Measurements from ENCODE around the gene DLG2. TPM values are rescaled to one million over a fixed set of nuclear protein-coding genes. Genes with fewer than 3 reads are reported as not detected.
"Not testable (repeated sequence)": the region's sequence is repeated elsewhere in the genome, so short reads cannot be mapped to it uniquely, and the experiment has no call there.

Gene DLG2
- total RNA-seq, 1 donor from 2014 or later, result 7.2 TPM

DNA sequence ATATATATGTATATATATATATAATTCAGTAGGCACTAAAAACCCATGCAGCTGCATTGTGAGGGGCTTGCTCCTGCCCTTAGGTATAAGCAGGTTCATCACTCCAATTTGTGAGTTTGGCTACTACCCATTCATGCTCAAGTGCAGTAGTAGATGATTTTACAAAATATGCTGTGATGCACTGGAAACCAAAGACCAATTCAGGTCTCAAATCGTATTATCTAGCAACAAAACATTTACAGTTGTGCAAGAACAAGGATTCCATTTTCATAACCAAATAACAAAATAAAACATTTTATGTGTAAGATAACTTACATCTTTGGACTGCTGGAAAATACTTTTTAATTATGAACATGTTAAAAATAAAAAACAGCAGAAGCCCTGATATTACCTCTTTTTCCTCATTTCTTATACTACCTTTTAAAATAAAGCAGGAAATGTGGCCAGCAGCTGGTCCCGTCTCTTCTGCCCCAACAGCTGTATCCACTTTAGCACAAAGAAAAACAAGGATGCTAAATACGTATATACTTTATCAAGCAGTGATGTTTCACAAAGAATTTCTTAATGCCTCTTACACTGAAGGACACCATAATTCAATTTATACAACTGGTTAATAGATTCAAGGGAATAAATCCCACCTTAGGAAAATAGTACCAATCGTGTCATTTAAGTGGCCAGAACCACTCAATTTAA lies 35.0 kb upstream of the DLG2 start:
- no peak for ATAC-seq
- peaks cover 52% of the 10 kb centered on the region for H3K36me3 ChIP-seq

DNA sequence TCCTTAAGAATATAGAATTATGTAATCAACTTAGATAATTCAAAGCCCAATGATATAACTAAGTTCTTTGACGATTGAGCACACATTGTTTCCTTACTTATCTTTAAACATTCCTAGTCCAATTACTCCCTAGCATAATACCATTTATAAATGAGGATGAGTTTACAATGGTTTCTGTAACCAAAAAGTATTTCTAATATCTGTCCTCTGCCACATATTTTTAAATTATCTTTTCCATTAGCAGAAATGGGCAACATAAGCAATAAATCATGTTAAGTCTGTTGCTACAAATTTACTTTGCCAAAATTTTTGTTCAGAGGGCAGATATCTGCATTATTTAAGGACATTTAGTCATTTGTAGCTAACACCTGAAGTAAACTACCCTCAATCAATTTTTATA lies 31.0 kb upstream of the DLG2 start:
- H3K9me3 ChIP-seq, result no peaks in the 10 kb centered on the region
- TF ChIP-seq, protein P1, sequence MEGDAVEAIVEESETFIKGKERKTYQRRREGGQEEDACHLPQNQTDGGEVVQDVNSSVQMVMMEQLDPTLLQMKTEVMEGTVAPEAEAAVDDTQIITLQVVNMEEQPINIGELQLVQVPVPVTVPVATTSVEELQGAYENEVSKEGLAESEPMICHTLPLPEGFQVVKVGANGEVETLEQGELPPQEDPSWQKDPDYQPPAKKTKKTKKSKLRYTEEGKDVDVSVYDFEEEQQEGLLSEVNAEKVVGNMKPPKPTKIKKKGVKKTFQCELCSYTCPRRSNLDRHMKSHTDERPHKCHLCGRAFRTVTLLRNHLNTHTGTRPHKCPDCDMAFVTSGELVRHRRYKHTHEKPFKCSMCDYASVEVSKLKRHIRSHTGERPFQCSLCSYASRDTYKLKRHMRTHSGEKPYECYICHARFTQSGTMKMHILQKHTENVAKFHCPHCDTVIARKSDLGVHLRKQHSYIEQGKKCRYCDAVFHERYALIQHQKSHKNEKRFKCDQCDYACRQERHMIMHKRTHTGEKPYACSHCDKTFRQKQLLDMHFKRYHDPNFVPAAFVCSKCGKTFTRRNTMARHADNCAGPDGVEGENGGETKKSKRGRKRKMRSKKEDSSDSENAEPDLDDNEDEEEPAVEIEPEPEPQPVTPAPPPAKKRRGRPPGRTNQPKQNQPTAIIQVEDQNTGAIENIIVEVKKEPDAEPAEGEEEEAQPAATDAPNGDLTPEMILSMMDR (IDR thresholded peaks at IDR 0.05), result no peak
- no peak overlapping the region for H3K27ac ChIP-seq
- ATAC-seq, result no peak
- DNase-seq, result no peak
- H3K27me3 ChIP-seq (ENCODE audit: low read depth), result no peaks in the 10 kb centered on the region
- peaks cover 92% of the 10 kb centered on the region for H3K36me3 ChIP-seq
- no peak overlapping the region for H3K4me3 ChIP-seq
- intact Hi-C loops (cut with DNase I), result no loop called here
- H3K4me1 ChIP-seq, result peaks cover 52% of the 10 kb centered on the region

More for the DNA sequence above, 35.0 kb upstream of the DLG2 start:
- H3K4me3 ChIP-seq, result peak overlapping the region; percentile 93
- no peaks in the 10 kb centered on the region for H3K9me3 ChIP-seq
- intact Hi-C loops (cut with DNase I), result no loop called here
- TF ChIP-seq, protein P1 (IDR thresholded peaks at IDR 0.05), result no peak
- H3K27ac ChIP-seq, result no peak overlapping the region
- H3K27me3 ChIP-seq (ENCODE audit: low read depth), result no peaks in the 10 kb centered on the region
- H3K4me1 ChIP-seq, result peaks cover 58% of the 10 kb centered on the region
- no peak for DNase-seq

DNA sequence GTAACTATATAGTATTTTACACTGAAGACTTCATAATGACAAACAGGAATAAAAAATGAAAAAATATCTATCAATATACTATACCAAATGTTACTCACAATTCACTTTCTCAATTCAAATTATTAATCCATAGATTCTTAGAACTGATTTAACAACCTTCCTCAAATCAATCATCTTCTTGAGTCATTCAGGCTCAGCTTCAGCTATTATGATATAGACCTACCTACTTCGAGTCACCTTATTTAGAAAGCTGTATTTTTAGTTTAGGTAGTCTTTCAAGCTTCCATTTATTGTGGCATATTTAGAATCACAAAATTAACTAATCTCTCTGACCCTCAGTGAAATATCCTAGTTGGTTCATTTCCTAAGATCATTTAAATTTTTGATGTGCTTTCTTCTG lies 29.6 kb upstream of the DLG2 start:
- no peak for DNase-seq
- H3K27me3 ChIP-seq (ENCODE audit: low read depth), result no peaks in the 10 kb centered on the region
- H3K36me3 ChIP-seq, result peaks cover 83% of the 10 kb centered on the region
- H3K9me3 ChIP-seq, result no peaks in the 10 kb centered on the region
- no peak overlapping the region for H3K4me3 ChIP-seq
- peaks cover 38% of the 10 kb centered on the region for H3K4me1 ChIP-seq
- TF ChIP-seq, protein P1 (IDR thresholded peaks at IDR 0.05), result no peak
- ATAC-seq, result no peak
- intact Hi-C loops (cut with DNase I), result no loop called here
- no peak overlapping the region for H3K27ac ChIP-seq

DNA sequence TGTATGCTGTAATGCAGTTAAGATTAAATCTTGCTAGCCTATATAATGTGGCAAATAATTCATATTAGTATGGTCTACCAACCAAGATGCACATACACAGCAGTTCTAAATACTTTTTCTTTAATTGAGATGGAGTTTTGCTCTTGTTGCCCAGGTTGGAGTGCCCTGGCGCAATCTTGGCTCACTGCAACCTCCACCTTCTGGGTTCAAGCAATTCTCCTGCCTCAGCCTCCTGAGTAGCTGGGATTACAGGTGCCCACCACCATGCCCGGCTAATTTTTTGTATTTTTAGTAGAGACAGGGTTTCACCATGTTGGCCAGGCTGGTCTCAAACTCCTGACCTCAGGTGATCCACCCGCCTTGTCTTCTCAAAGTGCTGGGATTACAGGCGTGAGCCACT lies 27.2 kb upstream of the DLG2 start:
- H3K9me3 ChIP-seq; H3K4me3 ChIP-seq; DNase-seq; H3K27me3 ChIP-seq (ENCODE audit: low read depth); intact Hi-C loops (cut with DNase I); ATAC-seq; H3K27ac ChIP-seq: not testable (repeated sequence)
- Histone ChIP-seq H3K36me3 (peaks cover 69% of the 10 kb centered on the region), H3K4me1 (peaks cover 20% of the 10 kb centered on the region)

DNA sequence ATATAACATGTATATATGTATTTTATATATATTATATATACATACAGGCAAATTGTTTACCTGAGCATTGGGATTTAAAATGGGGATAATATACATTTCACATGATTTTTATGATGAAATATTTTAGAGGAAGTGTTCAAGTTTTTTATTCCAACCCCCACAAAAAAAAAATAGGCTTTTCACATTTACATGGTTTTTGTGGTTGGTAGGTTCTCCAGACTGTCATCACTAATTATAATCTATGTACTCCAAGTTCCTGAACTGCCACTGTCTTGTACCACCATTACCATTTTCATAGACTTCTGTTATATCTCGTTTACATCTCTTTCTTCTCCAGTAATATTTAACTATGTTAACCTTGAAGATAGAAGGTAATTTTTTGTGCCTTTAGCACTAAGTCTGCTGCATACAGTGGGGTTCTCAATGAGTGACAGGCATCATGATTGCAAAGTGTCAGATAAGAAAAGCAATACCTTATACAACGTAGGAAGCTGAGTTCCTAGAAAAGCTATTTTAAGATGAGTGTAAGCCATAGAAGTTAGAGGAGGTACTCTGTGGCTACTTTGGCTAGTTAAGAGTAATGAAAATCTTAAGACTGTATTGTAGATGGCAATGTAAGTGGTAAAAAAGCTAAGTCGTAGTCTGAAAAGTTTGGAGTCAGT lies 25.8 kb upstream of the DLG2 start:
- no peaks in the 10 kb centered on the region for H3K27me3 ChIP-seq (ENCODE audit: low read depth)
- ATAC-seq (no peak), DNase-seq (no peak)
- TF ChIP-seq, protein P1 (IDR thresholded peaks at IDR 0.05), result no peak
- peaks cover 23% of the 10 kb centered on the region for H3K4me1 ChIP-seq
- H3K9me3 ChIP-seq, result no peaks in the 10 kb centered on the region
- H3K27ac ChIP-seq, result no peak overlapping the region
- intact Hi-C loops (cut with DNase I), result no loop called here
- no peak overlapping the region for H3K4me3 ChIP-seq
- H3K36me3 ChIP-seq, result peaks cover 61% of the 10 kb centered on the region

DNA sequence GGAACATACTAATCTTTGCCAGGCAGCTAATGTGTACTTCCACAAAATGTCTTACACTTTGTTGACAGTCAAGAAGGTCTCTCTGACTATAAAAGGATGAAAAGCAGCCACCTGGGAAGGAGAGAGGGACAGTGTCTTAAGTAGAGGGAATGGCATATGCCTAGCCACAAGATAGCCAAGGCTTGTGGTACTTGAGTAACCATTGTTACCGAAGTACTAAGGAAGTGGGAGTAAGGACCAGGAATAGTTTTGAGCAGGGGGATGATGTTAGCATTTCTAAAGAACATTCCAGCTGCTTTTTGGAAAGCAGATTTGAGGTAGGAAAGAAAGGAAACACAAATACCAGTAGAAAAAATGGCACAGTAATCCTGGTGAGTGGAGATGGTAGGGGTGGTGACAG lies 24.0 kb upstream of the DLG2 start:
- DNase-seq (no peak), ATAC-seq (no peak)
- no peaks in the 10 kb centered on the region for H3K9me3 ChIP-seq
- H3K27me3 ChIP-seq (ENCODE audit: low read depth), result no peaks in the 10 kb centered on the region
- peaks cover 43% of the 10 kb centered on the region for H3K36me3 ChIP-seq
- H3K4me1 ChIP-seq, result peaks cover 24% of the 10 kb centered on the region
- H3K4me3 ChIP-seq, result no peak overlapping the region
- H3K27ac ChIP-seq, result no peak overlapping the region
- TF ChIP-seq, protein P1 (IDR thresholded peaks at IDR 0.05), result no peak
- intact Hi-C loops (cut with DNase I), result no loop called here
